NCI-H446 treated with DMSO at 0.1 percent for 48 hours (cell line): ENCODE results near the gene CNKSR1.
A peak's percentile ranks its signal among the peaks of the same experiment; 100 is the strongest.

Source experiments
- DNase-seq: peaks from one replicate; lab custom pipeline; 2025; lab: John Stamatoyannopoulos, UW

Gene CNKSR1

GRCh38 chr1:26160527-26161414, 16.5 kb upstream of the CNKSR1 start:
- DNase-seq = no peak

- no peak for DNase-seq
Observed at GRCh38 chr1:26161415-26162219, 15.7 kb upstream of the CNKSR1 start.

GRCh38 chr1:26162220-26162709, 15.0 kb upstream of the CNKSR1 start:
- no peak for DNase-seq

GRCh38 chr1:26163684-26164035, 13.6 kb upstream of the CNKSR1 start:
- DNase-seq = no peak

GRCh38 chr1:26164036-26164860, 13.0 kb upstream of the CNKSR1 start:
- no peak for DNase-seq

- no peak for DNase-seq
Observed at GRCh38 chr1:26164861-26165842, 12.1 kb upstream of the CNKSR1 start.

GRCh38 chr1:26166719-26167281, 10.5 kb upstream of the CNKSR1 start:
- DNase-seq = no peak

GRCh38 chr1:26168410-26169197, 8.7 kb upstream of the CNKSR1 start, which contains the start of gene C1orf232:
Gene C1orf232 (minus strand): TSS chr1:26168963. CDS start chr1:26168499, 464 bp downstream.
- peak; percentile 17 for DNase-seq

- no peak for DNase-seq
Observed at GRCh38 chr1:26169198-26169554, 8.1 kb upstream of the CNKSR1 start.

- DNase-seq = peak; percentile 83
Observed at GRCh38 chr1:26169669-26170471, 7.4 kb upstream of the CNKSR1 start, which contains the start of gene ZNF593. Gene ZNF593 (plus strand): TSS chr1:26169908. CDS start chr1:26169984, 76 bp downstream.

- DNase-seq = no peak
Observed at GRCh38 chr1:26170472-26170821, 6.8 kb upstream of the CNKSR1 start.

GRCh38 chr1:26171084-26172072, 5.9 kb upstream of the CNKSR1 start, which contains the start of gene ZNF593OS:
Gene ZNF593OS (minus strand): TSS chr1:26171832. CDS start chr1:26171661, 171 bp downstream.
- DNase-seq = no peak

GRCh38 chr1:26175346-26175745, 1.9 kb upstream of the CNKSR1 start:
- DNase-seq = no peak

- no peak for DNase-seq
Observed at GRCh38 chr1:26180010-26180506, 2.8 kb downstream of the CNKSR1 start.

GRCh38 chr1:26181586-26182382, 4.5 kb downstream of the CNKSR1 start:
- no peak for DNase-seq

- DNase-seq = no peak
Observed at GRCh38 chr1:26182383-26182696, 5.0 kb downstream of the CNKSR1 start.

GRCh38 chr1:26184086-26184485, 6.8 kb downstream of the CNKSR1 start:
- no peak for DNase-seq
